Measurements from ENCODE around the gene CELF2.

CELF2 gene

GRCh38 chr10:10989669-10990068, 28.0 kb upstream of the CELF2 start (continued):
- TF ChIP-seq ZNF19 (tag by site-specific recombination; IDR thresholded peaks at IDR 0.05; ENCODE audit: low read depth) = no peak
- no peak for TF ChIP-seq SP7 (tag by site-specific recombination; IDR thresholded peaks at IDR 0.05)
- no peak for TF ChIP-seq ZNF521 (tag by site-specific recombination; IDR thresholded peaks at IDR 0.05)
- TF ChIP-seq ZNF629 (tag by site-specific recombination; IDR thresholded peaks at IDR 0.05) = peak; percentile 38; the same call in 1 of the 2 replicates
- no peak for TF ChIP-seq HIC1 (tag by site-specific recombination; IDR thresholded peaks at IDR 0.05)
- no peak for TF ChIP-seq ZNF791 (tag by site-specific recombination; IDR thresholded peaks at IDR 0.05)
- no peak for TF ChIP-seq ZNF670 (tag by site-specific recombination; IDR thresholded peaks at IDR 0.05; ENCODE audit: low read depth)
- TF ChIP-seq GLI4 (tag by site-specific recombination; IDR thresholded peaks at IDR 0.05) = no peak
- TF ChIP-seq ZNF426 (tag by site-specific recombination; IDR thresholded peaks at IDR 0.05) = no peak
- TF ChIP-seq ZEB2 (tag by site-specific recombination; IDR thresholded peaks at IDR 0.05) = peak; percentile 66; the same call in 1 of the 2 replicates
- no peak for TF ChIP-seq ZNF335 (tag by site-specific recombination; conservative IDR thresholded peaks at IDR 0.05)
- no peak for TF ChIP-seq ZBTB48 (tag by site-specific recombination; IDR thresholded peaks at IDR 0.05)
- no peak for TF ChIP-seq ZNF398 (tag by site-specific recombination; IDR thresholded peaks at IDR 0.05)
- 0 out of 2 replicates have a peak, but pooled peaks have one; percentile 19 for TF ChIP-seq ZNF561 (tag by site-specific recombination; IDR thresholded peaks at IDR 0.05; ENCODE audit: borderline replicate concordance)
- TF ChIP-seq KLF9 (tag by site-specific recombination; IDR thresholded peaks at IDR 0.05; ENCODE audit: low read depth) = no peak
- peak; percentile 33; the same call in 1 of the 2 replicates for TF ChIP-seq ZNF2 (tag by site-specific recombination; IDR thresholded peaks at IDR 0.05)
- peak; percentile 25; the same call in 1 of the 2 replicates for TF ChIP-seq ZNF654 (tag by site-specific recombination; IDR thresholded peaks at IDR 0.05; ENCODE audit: low read depth)
- peak; percentile 49; the same call in 1 of the 2 replicates for TF ChIP-seq KLF10 (tag by site-specific recombination; IDR thresholded peaks at IDR 0.05)
- no peak for TF ChIP-seq PRDM10 (tag by site-specific recombination; IDR thresholded peaks at IDR 0.05)
- TF ChIP-seq TRIM28 (IDR thresholded peaks at IDR 0.05; ENCODE audit: borderline replicate concordance, low read length) = no peak
- TF ChIP-seq TSHZ1 (tag by site-specific recombination; IDR thresholded peaks at IDR 0.05; ENCODE audit: borderline replicate concordance) = peak; percentile 16; the same call in 1 of the 2 replicates
- TF ChIP-seq ZSCAN4 (tag by site-specific recombination; IDR thresholded peaks at IDR 0.05) = no peak
- TF ChIP-seq ZNF660 (tag by site-specific recombination; IDR thresholded peaks at IDR 0.05) = no peak
- TF ChIP-seq ZBTB8A (tag by site-specific recombination; IDR thresholded peaks at IDR 0.05) = no peak
- no peak for TF ChIP-seq ZNF280D (tag by site-specific recombination; IDR thresholded peaks at IDR 0.05)
